Breast epithelium (tissue), 3 donors: ENCODE results near the gene JDP2.

Experiments used
- CTCF ChIP-seq, 3 donors: fragments of 450-650 bp; IDR thresholded peaks; one replicate each; pipeline ENCODE4 v1.5.1; 2016 to 2017; ENCODE audit warnings: antibody characterized with exemption in 3 of 3, mild to moderate bottlenecking in 3 of 3, moderate library complexity in 3 of 3
- POLR2A ChIP-seq: fragments of 450-650 bp; IDR thresholded peaks from one replicate; pipeline ENCODE4 v1.6.1; 2016; ENCODE audit warnings: antibody characterized with exemption, mild to moderate bottlenecking, moderate library complexity

- TF ChIP-seq POLR2A, result no peak
- no peak for TF ChIP-seq CTCF (IDR thresholded peaks at IDR 0.05)
Observed at GRCh38 chr14:75470238-75470797, 42.5 kb downstream of the JDP2 start.
